HEK293 (cell line): ENCODE measurements around the gene CEBPG.

Experiments used
- CTCF ChIA-PET: fragments of 350-600 bp; formaldehyde crosslinking; extraction: SDS; loops from one replicate; lab custom pipeline; 2021; ENCODE audit warnings: antibody characterized with exemption; lab: Yijun Ruan, JAX
- POLR2A ChIA-PET: fragments of 300-600 bp; formaldehyde crosslinking; extraction: SDS; loops from one replicate; lab custom pipeline; 2020; ENCODE audit warnings: antibody characterized with exemption, inconsistent platforms; lab: Yijun Ruan, JAX
- H3K27ac ChIP-seq: fragments of 200-500 bp; sonication (Bioruptor generic); 2 replicates; pipeline ENCODE4 v1.5.1; 2014; ENCODE audit warnings: low read depth, low read length, control low read depth, inconsistent platforms; ENCODE audit errors: extremely low read depth
- H3K36me3 ChIP-seq, 2 experiments: fragments of 200-500 bp in 1 of 2; sonication (Bioruptor generic) in 1 of 2; 1 replicate in 1 of 2; 2 replicates in 1 of 2; pipeline ENCODE4 v1.5.1; 2014 to 2017; ENCODE audit warnings: inconsistent platforms in 2 of 2, low read length in 2 of 2; ENCODE audit not compliant: control insufficient read depth in 2 of 2, insufficient read depth in 1 of 2
- H3K4me1 ChIP-seq: fragments of 200-500 bp; sonication (Bioruptor generic); 2 replicates; pipeline ENCODE4 v1.5.1; 2014; ENCODE audit warnings: mild to moderate bottlenecking, low read length, inconsistent platforms; ENCODE audit not compliant: control insufficient read depth, insufficient read depth
- H3K4me3 ChIP-seq: 2 replicates; pipeline ENCODE4 v1.5.1; 2011; ENCODE audit warnings: low read depth, mild to moderate bottlenecking, control low read depth, low read length, moderate library complexity
- H3K9me3 ChIP-seq: fragments of 200-500 bp; sonication (Bioruptor generic); 2 replicates; pipeline ENCODE4 v1.5.1; 2014; ENCODE audit warnings: low read depth, low read length, inconsistent platforms; ENCODE audit not compliant: control insufficient read depth, insufficient read depth
- BCL11B ChIP-seq: fragments of 450-650 bp; formaldehyde crosslinking; IDR thresholded peaks from 2 replicates; pipeline ENCODE4 v1.5.1; 2016; ENCODE audit warnings: low read depth, missing biosample characterization, missing genetic modification characterization
- FEZF1 ChIP-seq: fragments of 450-650 bp; formaldehyde crosslinking; IDR thresholded peaks from 2 replicates; pipeline ENCODE4 v1.5.1; 2016; ENCODE audit warnings: missing biosample characterization, missing genetic modification characterization
- HOXA7 ChIP-seq: sonication (generic); formaldehyde crosslinking; IDR thresholded peaks from 2 replicates; pipeline ENCODE4 v1.8.1; 2022; ENCODE audit warnings: missing genetic modification reagents, borderline replicate concordance
- HOXC10 ChIP-seq: sonication (generic); formaldehyde crosslinking; IDR thresholded peaks from 2 replicates; pipeline ENCODE4 v1.8.1; 2023; ENCODE audit warnings: mild to moderate bottlenecking, missing genetic modification reagents
- KLF7 ChIP-seq: fragments of 450-650 bp; formaldehyde crosslinking; IDR thresholded peaks from 2 replicates; pipeline ENCODE4 v1.5.1; 2016; ENCODE audit warnings: missing biosample characterization, missing genetic modification characterization, borderline replicate concordance
- OVOL3 ChIP-seq: fragments of 450-650 bp; formaldehyde crosslinking; IDR thresholded peaks from 2 replicates; pipeline ENCODE4 v1.5.1; 2016; ENCODE audit warnings: missing biosample characterization, missing genetic modification characterization
- PRDM6 ChIP-seq: fragments of 450-650 bp; formaldehyde crosslinking; IDR thresholded peaks from 2 replicates; pipeline ENCODE4 v1.5.1; 2017; ENCODE audit warnings: missing biosample characterization, missing genetic modification characterization
- RBAK ChIP-seq: fragments of 450-650 bp; formaldehyde crosslinking; IDR thresholded peaks from 2 replicates; pipeline ENCODE4 v1.5.1; 2016; ENCODE audit warnings: missing biosample characterization, missing genetic modification characterization
- SP3 ChIP-seq: fragments of 450-650 bp; formaldehyde crosslinking; IDR thresholded peaks from 2 replicates; pipeline ENCODE4 v1.5.1; 2016; ENCODE audit warnings: missing biosample characterization, missing genetic modification characterization
- ZBTB48 ChIP-seq: fragments of 450-650 bp; formaldehyde crosslinking; IDR thresholded peaks from 2 replicates; pipeline ENCODE4 v1.5.1; 2016; ENCODE audit warnings: missing biosample characterization, missing genetic modification characterization
- ZFHX2 ChIP-seq: fragments of 450-650 bp; formaldehyde crosslinking; conservative IDR thresholded peaks from 2 replicates; pipeline ENCODE4 v1.5.1; 2016; ENCODE audit warnings: missing biosample characterization, missing genetic modification characterization
- ZIC2 ChIP-seq: fragments of 450-650 bp; formaldehyde crosslinking; IDR thresholded peaks from 2 replicates; pipeline ENCODE4 v1.5.1; 2016; ENCODE audit warnings: missing biosample characterization, missing genetic modification characterization
- ZNF114 ChIP-seq: fragments of 450-650 bp; formaldehyde crosslinking; IDR thresholded peaks from 2 replicates; pipeline ENCODE4 v1.5.0; 2017; ENCODE audit warnings: missing biosample characterization, missing genetic modification characterization
- ZNF132 ChIP-seq: fragments of 450-650 bp; formaldehyde crosslinking; IDR thresholded peaks from 2 replicates; pipeline ENCODE4 v1.5.1; 2017; ENCODE audit warnings: missing biosample characterization, missing genetic modification characterization, borderline replicate concordance
- ZNF221 ChIP-seq: fragments of 450-650 bp; formaldehyde crosslinking; IDR thresholded peaks from 2 replicates; pipeline ENCODE4 v1.5.1; 2017; ENCODE audit warnings: missing biosample characterization, missing genetic modification characterization, borderline replicate concordance
- ZNF341 ChIP-seq: fragments of 450-650 bp; formaldehyde crosslinking; IDR thresholded peaks from 2 replicates; pipeline ENCODE4; 2016; ENCODE audit warnings: low read depth, missing biosample characterization, missing genetic modification characterization
- ZNF362 ChIP-seq: fragments of 450-650 bp; formaldehyde crosslinking; IDR thresholded peaks from 2 replicates; pipeline ENCODE4 v1.5.1; 2016; ENCODE audit warnings: missing biosample characterization, missing genetic modification characterization
- ZNF394 ChIP-seq: fragments of 450-650 bp; formaldehyde crosslinking; IDR thresholded peaks from 2 replicates; pipeline ENCODE4 v1.5.1; 2016; ENCODE audit warnings: missing biosample characterization, missing genetic modification characterization, mild to moderate bottlenecking, moderate library complexity, borderline replicate concordance
- ZNF433 ChIP-seq: fragments of 450-650 bp; formaldehyde crosslinking; IDR thresholded peaks from 2 replicates; pipeline ENCODE4 v1.5.1; 2016; ENCODE audit warnings: missing biosample characterization, missing genetic modification characterization, low read depth
- ZNF510 ChIP-seq: fragments of 450-650 bp; formaldehyde crosslinking; IDR thresholded peaks from 2 replicates; pipeline ENCODE4 v1.5.1; 2018; ENCODE audit warnings: mild to moderate bottlenecking, missing genetic modification characterization, missing biosample characterization; ENCODE audit not compliant: insufficient replicate concordance
- ZNF530 ChIP-seq: fragments of 450-650 bp; formaldehyde crosslinking; IDR thresholded peaks from 2 replicates; pipeline ENCODE4 v1.5.1; 2016; ENCODE audit warnings: low read depth, missing biosample characterization, missing genetic modification characterization
- ZNF561 ChIP-seq: fragments of 450-650 bp; IDR thresholded peaks from 2 replicates; pipeline ENCODE4 v1.5.1; 2018; ENCODE audit warnings: missing biosample characterization, missing genetic modification characterization, borderline replicate concordance
- ZNF580 ChIP-seq: fragments of 450-650 bp; formaldehyde crosslinking; IDR thresholded peaks from 2 replicates; pipeline ENCODE4 v1.5.1; 2016; ENCODE audit warnings: missing biosample characterization, missing genetic modification characterization
- ZNF660 ChIP-seq: fragments of 450-650 bp; IDR thresholded peaks from 2 replicates; pipeline ENCODE4 v1.5.1; 2018; ENCODE audit warnings: missing biosample characterization, mild to moderate bottlenecking, missing genetic modification characterization
- ZNF670 ChIP-seq: fragments of 450-650 bp; formaldehyde crosslinking; IDR thresholded peaks from 2 replicates; pipeline ENCODE4 v1.5.1; 2016; ENCODE audit warnings: missing biosample characterization, missing genetic modification characterization, low read depth
- ZNF747 ChIP-seq: fragments of 450-650 bp; formaldehyde crosslinking; IDR thresholded peaks from 2 replicates; pipeline ENCODE4 v1.5.1; 2016; ENCODE audit warnings: missing biosample characterization, missing genetic modification characterization
- ZNF777 ChIP-seq: fragments of 450-650 bp; formaldehyde crosslinking; IDR thresholded peaks from 2 replicates; pipeline ENCODE4 v1.5.1; 2017; ENCODE audit warnings: missing biosample characterization, missing genetic modification characterization, borderline replicate concordance
- ZSCAN4 ChIP-seq: fragments of 450-650 bp; formaldehyde crosslinking; IDR thresholded peaks from 2 replicates; pipeline ENCODE4 v1.5.1; 2017; ENCODE audit warnings: missing biosample characterization, missing genetic modification characterization

CEBPG gene

GRCh38 chr19:33340991-33341390 is 32.5 kb upstream of the CEBPG start (continued):
- TF ChIP-seq ZNF777 (tag by site-specific recombination) (no peak), ZNF132 (tag by site-specific recombination) (no peak), RBAK (tag by site-specific recombination) (peak; percentile 18; the same call in 1 of the 2 replicates), ZNF433 (tag by site-specific recombination) (no peak), ZNF660 (no peak), ZNF580 (tag by site-specific recombination) (no peak), ZNF114 (tag by site-specific recombination) (0 out of 2 replicates have a peak, but pooled peaks have one; percentile 29), ZNF670 (tag by site-specific recombination) (no peak), ZNF561 (no peak)

GRCh38 chr19:33343301-33343700 is 30.2 kb upstream of the CEBPG start:
- Histone ChIP-seq H3K27ac (no peak overlapping the region), H3K36me3 (no peaks in the 10 kb centered on the region), H3K4me3 (no peak overlapping the region), H3K9me3 (no peaks in the 10 kb centered on the region; the same call in none of the 2 replicates), H3K4me1 (peaks cover 7% of the 10 kb centered on the region)
- ChIA-PET POLR2A (interaction anchor here (1.3 kb wide), 1 partner anchor 41 kb away, joined by 4 read pairs; the partner anchor contains the start of gene CEBPA), CTCF (interaction anchor here (0.7 kb wide), 1 partner anchor 210 kb away, joined by 4 read pairs; no protein-coding TSS in a partner anchor)
- TF ChIP-seq ZNF362, result no peak
- TF ChIP-seq ZNF510 (tag by site-specific recombination), result no peak
- TF ChIP-seq HOXA7 (CRISPR knock-in tag), result no peak
- TF ChIP-seq ZSCAN4 (tag by site-specific recombination), result no peak
- no peak for TF ChIP-seq HOXC10
- 0 out of 2 replicates have a peak, but pooled peaks have one; percentile 13 for TF ChIP-seq ZNF530 (tag by site-specific recombination)

GRCh38 chr19:33343859-33344572 is 29.5 kb upstream of the CEBPG start:
- H3K27ac ChIP-seq, result no peak overlapping the region
- ChIA-PET POLR2A (interaction anchor here (1.3 kb wide), 1 partner anchor 42 kb away, joined by 4 read pairs; the partner anchor contains the start of gene CEBPA), CTCF (interaction anchor here (0.7 to 1.4 kb wide), 3 partner anchors 32 to 779 kb away, joined by 3 to 6 read pairs (median 4); no protein-coding TSS in a partner anchor)
- H3K9me3 ChIP-seq, result no peaks in the 10 kb centered on the region; the same call in none of the 2 replicates
- H3K4me1 ChIP-seq, result peaks cover 14% of the 10 kb centered on the region
- H3K36me3 ChIP-seq, result no peaks in the 10 kb centered on the region
- no peak overlapping the region for H3K4me3 ChIP-seq
- TF ChIP-seq ZBTB48 (tag by site-specific recombination), result no peak
- no peak for TF ChIP-seq KLF7 (tag by site-specific recombination)
- no peak for TF ChIP-seq SP3 (tag by site-specific recombination)
- no peak for TF ChIP-seq ZIC2
- peak; percentile 80 for TF ChIP-seq ZNF341 (tag by site-specific recombination)
- TF ChIP-seq FEZF1 (tag by site-specific recombination), result no peak
- no peak for TF ChIP-seq ZNF221
- TF ChIP-seq BCL11B (tag by site-specific recombination), result no peak
- no peak for TF ChIP-seq OVOL3 (tag by site-specific recombination)
- peak; percentile 29 for TF ChIP-seq ZFHX2 (tag by site-specific recombination)
- no peak for TF ChIP-seq ZNF362
- TF ChIP-seq ZNF394 (tag by site-specific recombination), result no peak
- no peak for TF ChIP-seq PRDM6 (tag by site-specific recombination)
- TF ChIP-seq ZNF747 (tag by site-specific recombination), result no peak
